HG02588 (cell line): ENCODE results near the gene PHOX2A.
"Not testable (repeated sequence)": the region's sequence is repeated elsewhere in the genome, so short reads cannot be mapped to it uniquely, and the experiment has no call there.

Experiments used
- ATAC-seq: cut with Tn5 transposase; IDR thresholded peaks from one replicate; pipeline ENCODE4 v1.9.1; 2021; ENCODE audit warnings: mild to moderate bottlenecking, moderate library complexity; ENCODE audit not compliant: unreplicated experiment

PHOX2A gene

GRCh38 chr11:72244060-72244360, at the start of gene PHOX2A:
Gene PHOX2A, minus strand, starts transcription at chr11:72244176. Its CDS starts 172 bp downstream, at chr11:72244004.
- no peak for ATAC-seq

- no peak for ATAC-seq
Observed at GRCh38 chr11:72293391-72293790, 49.4 kb upstream of the PHOX2A start.

GRCh38 chr11:72292106-72292785, 48.3 kb upstream of the PHOX2A start:
- ATAC-seq = no peak

GRCh38 chr11:72290741-72291140, 46.8 kb upstream of the PHOX2A start:
- not testable (repeated sequence) for ATAC-seq

- no peak for ATAC-seq
Observed at GRCh38 chr11:72287293-72287692, 43.3 kb upstream of the PHOX2A start.

GRCh38 chr11:72283947-72284346, 40.0 kb upstream of the PHOX2A start:
- no peak for ATAC-seq

GRCh38 chr11:72280726-72281315, 36.8 kb upstream of the PHOX2A start:
- ATAC-seq = no peak

GRCh38 chr11:72280037-72280436, 36.1 kb upstream of the PHOX2A start:
- ATAC-seq = no peak

GRCh38 chr11:72278905-72279304, 34.9 kb upstream of the PHOX2A start:
- ATAC-seq = no peak

GRCh38 chr11:72274435-72274834, 30.5 kb upstream of the PHOX2A start:
- ATAC-seq = no peak

- no peak for ATAC-seq
Observed at GRCh38 chr11:72271980-72272379, 28.0 kb upstream of the PHOX2A start.

GRCh38 chr11:72267956-72268617, 24.1 kb upstream of the PHOX2A start:
- ATAC-seq = no peak

- ATAC-seq = not testable (repeated sequence)
Observed at GRCh38 chr11:72266960-72267359, 23.0 kb upstream of the PHOX2A start.

GRCh38 chr11:72265951-72266350, 22.0 kb upstream of the PHOX2A start:
- ATAC-seq = no peak

GRCh38 chr11:72263361-72263760, 19.4 kb upstream of the PHOX2A start:
- no peak for ATAC-seq

GRCh38 chr11:72260574-72260973, 16.6 kb upstream of the PHOX2A start:
- ATAC-seq = no peak

GRCh38 chr11:72259490-72259889, 15.5 kb upstream of the PHOX2A start:
- no peak for ATAC-seq

- no peak for ATAC-seq
Observed at GRCh38 chr11:72257570-72257969, 13.6 kb upstream of the PHOX2A start.

GRCh38 chr11:72254299-72254993, 10.5 kb upstream of the PHOX2A start:
- ATAC-seq = no peak

- no peak for ATAC-seq
Observed at GRCh38 chr11:72253392-72253791, 9.4 kb upstream of the PHOX2A start.

- no peak for ATAC-seq
Observed at GRCh38 chr11:72251614-72252013, 7.6 kb upstream of the PHOX2A start.
